ENCODE results near the gene RNU6-9.
"Not testable (repeated sequence)": the region's sequence is repeated elsewhere in the genome, so short reads cannot be mapped to it uniquely, and the experiment has no call there.

Gene RNU6-9

GRCh38 chr19:876780-877314 lies 16.4 kb upstream of the RNU6-9 start:
- no peak overlapping the region for H3K27ac ChIP-seq
- TF ChIP-seq, protein P1, sequence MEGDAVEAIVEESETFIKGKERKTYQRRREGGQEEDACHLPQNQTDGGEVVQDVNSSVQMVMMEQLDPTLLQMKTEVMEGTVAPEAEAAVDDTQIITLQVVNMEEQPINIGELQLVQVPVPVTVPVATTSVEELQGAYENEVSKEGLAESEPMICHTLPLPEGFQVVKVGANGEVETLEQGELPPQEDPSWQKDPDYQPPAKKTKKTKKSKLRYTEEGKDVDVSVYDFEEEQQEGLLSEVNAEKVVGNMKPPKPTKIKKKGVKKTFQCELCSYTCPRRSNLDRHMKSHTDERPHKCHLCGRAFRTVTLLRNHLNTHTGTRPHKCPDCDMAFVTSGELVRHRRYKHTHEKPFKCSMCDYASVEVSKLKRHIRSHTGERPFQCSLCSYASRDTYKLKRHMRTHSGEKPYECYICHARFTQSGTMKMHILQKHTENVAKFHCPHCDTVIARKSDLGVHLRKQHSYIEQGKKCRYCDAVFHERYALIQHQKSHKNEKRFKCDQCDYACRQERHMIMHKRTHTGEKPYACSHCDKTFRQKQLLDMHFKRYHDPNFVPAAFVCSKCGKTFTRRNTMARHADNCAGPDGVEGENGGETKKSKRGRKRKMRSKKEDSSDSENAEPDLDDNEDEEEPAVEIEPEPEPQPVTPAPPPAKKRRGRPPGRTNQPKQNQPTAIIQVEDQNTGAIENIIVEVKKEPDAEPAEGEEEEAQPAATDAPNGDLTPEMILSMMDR (conservative IDR thresholded peaks at IDR 0.05) = no peak

- H3K27ac ChIP-seq = not testable (repeated sequence)
Observed at GRCh38 chr19:877992-878660, 15.2 kb upstream of the RNU6-9 start.

DNA sequence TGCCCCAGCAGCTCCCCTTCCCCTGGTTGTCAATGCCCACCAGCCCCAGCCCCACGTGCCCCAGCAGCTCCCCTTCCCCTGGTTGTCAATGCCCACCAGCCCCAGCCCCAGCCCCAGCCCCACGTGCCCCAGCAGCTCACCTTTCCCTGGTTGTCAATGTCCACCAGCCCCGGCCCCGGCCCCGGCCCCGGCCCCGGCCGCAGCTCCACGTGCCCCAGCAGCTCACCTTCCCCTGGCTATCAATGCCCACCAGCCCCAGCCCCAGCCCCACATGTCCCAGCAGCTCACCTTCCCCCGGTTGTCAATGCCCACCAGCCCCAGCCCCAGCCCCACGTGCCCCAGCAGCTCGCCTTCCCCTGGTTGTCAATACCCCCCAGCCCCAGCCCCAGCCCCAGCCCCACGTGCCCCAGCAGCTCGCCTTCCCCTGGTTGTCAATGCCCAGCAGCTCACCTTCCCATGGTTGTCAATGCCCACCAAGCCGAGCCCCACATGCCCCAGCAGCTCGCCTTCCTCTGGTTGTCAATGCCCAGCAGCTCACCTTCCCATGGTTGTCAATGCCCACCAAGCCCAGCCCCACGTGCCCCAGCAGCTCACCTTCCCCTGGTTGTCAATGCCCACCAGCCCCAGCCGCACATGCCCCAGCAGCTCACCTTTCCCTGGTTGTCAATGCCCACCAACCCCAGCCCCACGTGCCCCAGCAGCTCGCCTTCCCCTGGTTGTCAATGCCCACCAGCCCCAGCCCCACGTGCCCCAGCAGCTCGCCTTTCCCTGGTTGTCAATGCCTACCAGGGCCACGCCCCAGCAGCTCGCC lies 14.3 kb upstream of the RNU6-9 start:
- not testable (repeated sequence) for H3K27ac ChIP-seq

GRCh38 chr19:879711-880438 lies 13.4 kb upstream of the RNU6-9 start:
- TF ChIP-seq, protein P1 (conservative IDR thresholded peaks at IDR 0.05) = no peak

GRCh38 chr19:881385-882071 lies 11.8 kb upstream of the RNU6-9 start:
- H3K27ac ChIP-seq = no peak overlapping the region
- TF ChIP-seq, protein P1 (conservative IDR thresholded peaks at IDR 0.05) = no peak

More at GRCh38 chr19:879711-880438, 13.4 kb upstream of the RNU6-9 start:
- no peak overlapping the region for H3K27ac ChIP-seq

DNA sequence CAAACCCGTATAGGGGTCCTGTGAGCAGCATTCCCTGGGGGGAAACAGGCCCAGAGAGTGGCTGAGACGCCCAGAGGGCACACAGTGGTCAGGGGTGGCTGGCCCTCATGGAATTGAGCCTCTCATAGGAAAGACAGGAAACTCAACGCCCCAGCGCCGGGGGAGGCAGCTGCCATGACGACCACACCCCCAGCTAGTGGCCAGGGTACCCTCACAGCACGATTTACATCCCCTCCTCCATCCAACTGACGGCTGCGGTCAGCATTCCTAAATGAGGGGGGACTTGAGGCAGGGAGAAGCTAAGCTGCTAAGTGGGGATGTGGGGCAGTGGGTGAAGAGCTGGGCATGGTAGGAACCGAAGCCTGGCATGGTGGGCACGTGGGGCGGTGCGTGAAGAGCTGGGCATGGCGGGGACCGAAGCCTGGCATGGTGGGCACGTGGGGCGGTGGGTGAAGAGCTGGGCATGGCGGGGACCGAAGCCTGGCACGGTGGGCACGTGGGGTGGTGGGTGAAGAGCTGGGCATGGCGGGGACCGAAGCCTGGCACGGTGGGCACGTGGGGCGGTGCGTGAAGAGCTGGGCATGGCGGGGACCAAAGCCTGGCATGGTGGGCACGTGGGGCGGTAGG lies 10.3 kb upstream of the RNU6-9 start:
- no peak overlapping the region for H3K27ac ChIP-seq
- TF ChIP-seq, protein P1 (conservative IDR thresholded peaks at IDR 0.05) = no peak

DNA sequence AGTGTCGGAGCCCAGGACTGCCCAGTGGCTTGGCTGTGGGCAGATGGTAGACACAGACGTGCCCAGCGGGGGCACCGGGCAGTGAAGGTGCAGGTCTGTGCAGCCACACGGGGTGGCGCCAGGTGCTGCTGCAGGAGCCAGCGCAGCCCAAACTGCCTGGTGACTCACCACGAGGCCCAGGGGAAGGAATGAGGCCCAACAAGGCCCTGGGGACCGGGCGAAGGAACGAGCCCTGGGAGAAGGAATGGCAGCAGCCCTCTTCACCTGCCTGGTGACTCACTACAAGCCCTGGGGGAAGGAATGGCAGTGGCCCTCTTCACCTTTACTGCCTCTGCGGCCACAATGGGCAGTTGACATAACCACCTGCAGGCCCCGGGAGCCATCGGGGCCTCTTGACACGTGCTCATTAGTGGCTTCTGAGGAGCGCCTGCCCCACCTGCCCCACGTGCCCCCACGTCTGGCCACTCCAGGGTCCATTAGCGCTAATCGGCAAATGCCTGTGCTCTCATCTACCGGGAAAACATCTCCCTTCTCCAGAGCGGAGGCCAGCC lies 9.5 kb upstream of the RNU6-9 start:
- no peak overlapping the region for H3K27ac ChIP-seq
- TF ChIP-seq, protein P1 (conservative IDR thresholded peaks at IDR 0.05) = no peak

Measured in VCaP (cell line).